HG03354 (cell line): ENCODE results near the gene DMBT1.

Source experiments
- ATAC-seq: cut with Tn5 transposase; IDR thresholded peaks from one replicate; pipeline ENCODE4 v1.9.1; 2021; ENCODE audit warnings: mild to moderate bottlenecking; ENCODE audit not compliant: unreplicated experiment, poor library complexity, severe bottlenecking

The DMBT1 gene

DNA sequence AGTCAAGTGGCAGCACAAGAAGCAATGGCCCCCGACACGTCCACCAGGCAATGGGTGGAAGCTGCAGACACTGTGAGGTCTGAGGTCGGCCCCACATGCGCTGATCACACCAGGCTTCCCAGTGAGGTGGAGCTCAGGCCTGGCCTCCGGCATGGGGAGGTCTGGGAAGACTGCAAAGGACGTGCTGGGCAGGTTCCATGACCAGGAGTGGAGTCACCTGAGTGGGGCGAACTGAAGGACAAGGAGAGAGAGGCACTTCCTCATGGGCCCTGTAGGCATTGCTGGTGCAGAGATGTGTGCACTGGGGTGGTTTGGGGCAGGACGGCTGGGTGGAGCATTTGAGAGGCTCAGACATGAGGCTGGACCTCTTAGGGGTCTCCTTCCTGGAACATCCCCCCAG lies 103.9 kb downstream of the DMBT1 start:
- no peak for ATAC-seq

DNA sequence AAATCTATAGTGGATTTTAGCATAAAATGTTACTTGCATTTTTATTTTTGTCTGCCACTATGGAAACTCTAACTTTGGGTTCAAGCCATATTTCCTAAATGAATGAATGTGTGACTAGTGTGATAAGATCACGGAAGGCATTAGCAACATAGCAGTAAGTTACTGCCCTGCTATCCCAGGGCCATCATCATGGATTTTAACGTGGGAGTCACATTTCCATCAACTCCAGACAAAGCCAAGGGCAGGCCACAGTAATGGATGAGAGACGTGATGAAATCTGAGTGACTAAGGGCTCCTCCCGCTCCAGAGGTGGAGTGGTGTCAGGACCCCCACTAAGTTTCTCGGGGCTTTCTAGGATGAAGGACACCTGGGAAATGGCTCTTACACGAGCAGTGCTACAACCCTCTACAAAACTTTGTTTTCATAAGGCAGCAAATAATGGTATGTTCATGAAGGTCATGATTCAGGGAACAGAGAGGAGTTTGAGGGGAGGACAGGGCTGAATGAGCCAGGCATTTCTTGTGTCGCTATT lies 104.8 kb downstream of the DMBT1 start:
- no peak for ATAC-seq

DNA sequence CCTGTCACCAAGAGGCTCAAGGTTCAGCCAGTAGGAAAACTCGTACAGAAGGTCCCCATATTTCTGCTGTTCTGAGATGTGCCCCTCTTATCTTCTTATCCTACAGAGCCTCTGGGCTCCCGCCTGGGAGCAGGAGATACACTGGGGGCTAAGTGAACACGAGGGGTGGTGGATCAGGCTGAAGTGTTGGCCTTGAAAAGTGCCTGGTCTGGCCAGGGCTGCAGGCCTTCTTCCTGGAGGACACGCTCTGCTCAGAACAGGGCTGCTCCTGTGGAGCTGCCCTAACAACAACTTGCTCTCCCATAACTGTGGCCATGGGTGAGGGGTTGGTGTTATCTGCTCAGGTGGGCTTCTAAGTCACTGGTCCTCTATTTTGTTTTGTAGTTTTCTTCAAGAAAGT lies 105.4 kb downstream of the DMBT1 start:
- ATAC-seq, result no peak

DNA sequence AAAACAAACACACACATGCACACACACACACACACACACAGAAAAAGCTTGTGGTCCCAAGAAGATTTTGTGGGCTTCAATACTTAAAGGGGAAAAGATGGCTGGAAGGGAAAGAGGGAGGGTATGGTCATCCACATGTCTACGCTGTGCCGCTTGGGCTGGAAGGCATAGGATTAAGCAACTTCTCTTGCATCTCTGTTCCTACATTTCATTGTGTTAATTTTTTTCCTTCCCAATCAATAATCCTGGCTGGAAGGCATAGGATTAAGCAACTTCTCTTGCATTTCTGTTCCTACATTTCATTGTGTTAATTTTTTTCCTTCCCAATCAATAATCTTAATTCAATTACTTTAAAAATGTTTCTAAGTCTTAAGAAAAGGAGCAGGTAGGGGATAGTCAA lies 108.5 kb downstream of the DMBT1 start:
- no peak for ATAC-seq

DNA sequence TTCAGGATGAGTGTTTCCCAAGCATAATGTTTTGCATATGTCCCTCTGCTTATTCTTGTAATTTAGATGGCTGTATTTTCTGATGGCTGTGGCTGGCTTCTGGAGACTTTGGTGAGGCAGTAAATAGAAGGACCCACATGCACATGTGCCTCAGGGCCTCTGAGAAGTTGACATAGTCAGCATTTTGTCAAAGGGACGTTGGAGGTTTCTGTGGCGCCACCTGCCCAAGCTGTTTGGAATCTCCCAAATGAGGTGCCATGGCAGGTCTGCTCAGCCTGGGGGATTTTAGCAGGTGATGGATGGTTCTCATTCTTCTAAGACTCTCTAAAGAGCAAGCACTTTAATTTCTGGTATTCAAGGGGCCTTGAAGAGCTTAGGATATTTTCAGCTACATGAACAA lies 109.3 kb downstream of the DMBT1 start:
- ATAC-seq, result no peak

DNA sequence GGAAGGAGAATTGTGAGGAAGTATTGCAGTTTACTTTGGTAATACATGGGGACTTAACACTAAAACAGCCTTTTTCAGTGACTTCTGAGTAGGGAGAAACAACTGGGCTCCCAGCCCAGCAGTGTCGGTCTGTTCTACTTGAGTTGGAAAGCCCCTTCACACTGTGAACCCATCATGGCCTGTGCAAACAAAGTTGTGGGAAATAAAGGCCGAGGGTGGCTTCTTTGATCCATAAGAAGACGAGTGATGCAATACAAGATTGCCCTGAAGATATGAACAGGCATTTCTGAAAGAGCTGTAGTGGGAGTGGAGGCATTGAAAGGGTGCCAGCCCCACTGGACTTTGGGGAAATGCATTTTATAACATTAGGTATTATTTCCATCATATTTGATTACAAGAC lies 110.8 kb downstream of the DMBT1 start:
- no peak for ATAC-seq

DNA sequence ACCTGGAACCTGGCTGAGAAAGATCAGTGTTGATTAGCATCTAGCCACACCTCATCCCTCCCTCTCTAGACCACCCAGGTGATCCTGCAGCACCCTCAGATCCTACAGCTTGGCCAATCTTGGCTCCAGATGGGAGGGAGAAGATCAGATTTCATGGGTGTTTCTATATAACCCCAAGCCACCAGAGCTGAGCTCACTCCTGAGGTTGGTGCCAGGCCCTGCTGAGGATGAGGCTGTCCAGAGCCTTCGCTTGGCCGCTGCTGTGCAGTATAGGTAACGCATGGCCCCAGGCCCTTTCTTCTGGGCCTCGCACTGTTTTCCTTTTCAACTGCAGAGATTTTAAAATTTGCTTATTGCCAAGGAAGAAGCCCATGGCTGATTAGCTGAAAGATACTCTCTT lies 112.1 kb downstream of the DMBT1 start:
- ATAC-seq, result no peak

DNA sequence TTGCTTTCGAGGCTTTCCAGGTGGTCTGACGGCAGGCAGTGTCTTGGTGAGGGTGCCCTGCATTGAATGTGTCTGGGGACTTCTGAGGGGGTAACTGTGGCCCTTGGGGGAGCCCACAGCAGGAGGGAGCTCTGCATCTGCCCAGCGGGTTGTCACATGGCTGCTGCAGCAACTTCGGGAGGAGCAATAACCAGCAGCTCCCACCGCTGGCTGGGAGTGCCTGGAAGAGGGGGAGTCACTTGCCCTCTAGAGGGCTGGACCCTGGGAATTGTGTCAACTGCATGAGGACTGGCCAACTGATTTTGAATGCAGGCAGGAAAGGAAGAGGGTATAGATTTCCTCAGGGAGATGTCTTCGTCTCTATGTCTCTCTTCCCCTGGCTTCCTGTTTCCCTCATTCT lies 112.7 kb downstream of the DMBT1 start:
- ATAC-seq, result no peak

DNA sequence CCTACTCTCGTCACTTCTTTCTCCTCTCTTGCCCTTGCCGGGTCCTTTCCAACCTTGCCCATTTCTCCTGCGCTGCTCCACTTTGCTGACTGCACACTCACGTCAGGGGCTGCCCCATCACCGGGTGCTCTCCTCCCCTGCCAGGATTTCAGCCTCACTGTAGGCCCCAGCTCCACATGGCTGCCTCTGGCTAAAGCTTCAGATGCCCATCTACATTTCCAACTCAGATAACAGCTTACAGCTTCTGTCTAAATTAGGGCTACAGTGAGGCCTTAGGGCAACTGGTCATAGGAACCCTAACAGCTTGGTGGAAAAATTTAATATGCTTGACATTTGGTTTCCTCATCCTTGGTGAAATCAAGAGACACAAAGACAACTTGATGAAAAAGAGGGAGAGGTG lies 113.2 kb downstream of the DMBT1 start:
- ATAC-seq, result no peak

DNA sequence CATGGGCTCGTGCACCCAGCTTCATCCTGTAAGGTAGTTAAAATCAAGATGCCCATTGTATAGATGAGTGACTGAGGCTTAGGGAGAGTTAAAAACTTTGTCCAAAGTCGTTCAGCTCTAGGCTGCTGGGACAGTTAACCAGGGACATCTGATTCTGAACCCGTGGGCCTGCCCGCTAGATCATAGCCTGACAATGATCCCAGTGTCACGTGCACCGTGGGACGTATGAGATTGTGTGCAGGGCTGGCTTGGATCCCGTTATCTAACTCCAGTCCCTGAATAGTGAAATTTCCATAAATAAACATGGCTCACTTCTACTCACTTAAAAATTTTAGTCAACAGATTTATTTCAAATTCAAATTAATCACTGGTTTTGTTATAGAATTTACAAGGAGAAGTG lies 114.2 kb downstream of the DMBT1 start:
- no peak for ATAC-seq

DNA sequence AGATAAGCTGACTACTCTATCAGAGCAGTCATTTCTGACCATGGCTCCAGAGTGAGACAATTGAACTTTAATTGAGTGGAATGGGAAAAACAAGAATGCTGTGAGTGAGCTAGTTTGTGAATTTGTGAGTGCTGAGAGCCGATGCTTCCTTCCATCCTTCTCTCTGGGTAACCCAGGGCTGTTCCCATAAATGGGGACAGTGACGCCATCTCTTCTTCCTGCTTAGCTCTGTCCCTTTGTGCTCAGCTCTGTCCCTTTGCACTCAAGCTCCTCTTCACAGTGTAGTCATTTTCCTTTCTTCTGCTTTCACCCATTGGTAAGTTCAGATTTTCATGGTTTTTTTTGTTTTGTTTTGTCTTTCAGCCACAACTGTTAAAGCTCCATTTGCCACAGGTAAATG lies 114.7 kb downstream of the DMBT1 start:
- no peak for ATAC-seq

DNA sequence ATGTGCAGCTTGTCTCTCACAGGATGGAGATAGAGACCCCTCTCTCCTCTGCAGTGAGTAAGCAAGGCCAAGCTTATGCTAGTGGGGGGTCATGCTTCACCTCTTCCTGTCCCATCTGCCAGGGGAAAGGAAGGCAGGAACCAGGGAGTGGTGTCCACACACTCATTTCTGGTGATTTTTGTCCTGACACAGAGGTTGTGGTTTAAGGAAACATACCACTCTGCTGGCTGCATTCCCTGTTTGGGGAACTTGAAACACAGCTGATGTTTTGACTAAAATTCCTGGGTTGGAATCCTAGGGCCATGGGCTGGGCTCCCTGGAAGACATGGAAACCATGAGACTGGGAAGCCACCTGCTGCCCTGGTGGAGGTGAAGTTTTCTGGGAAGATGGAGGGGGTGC lies 117.7 kb downstream of the DMBT1 start:
- no peak for ATAC-seq

DNA sequence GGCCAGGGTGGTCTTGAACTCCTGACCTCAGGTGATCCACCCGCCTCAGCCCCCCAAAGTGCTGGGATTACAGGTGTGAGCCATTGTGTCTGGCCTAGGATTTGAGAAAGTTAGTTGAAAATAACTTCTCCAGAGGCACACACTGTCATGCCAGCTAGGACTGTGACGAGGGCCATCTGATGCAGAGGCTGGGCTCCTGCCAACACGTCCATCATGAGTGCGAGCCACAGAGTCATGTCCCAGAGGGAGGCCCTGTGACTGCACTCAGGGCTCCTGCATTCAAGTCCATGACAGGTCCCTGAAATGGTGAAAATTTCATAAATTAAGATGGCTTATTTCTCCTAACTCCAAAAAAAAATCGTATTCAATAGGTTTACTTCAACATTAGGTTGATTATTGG lies 122.0 kb downstream of the DMBT1 start:
- ATAC-seq, result no peak

DNA sequence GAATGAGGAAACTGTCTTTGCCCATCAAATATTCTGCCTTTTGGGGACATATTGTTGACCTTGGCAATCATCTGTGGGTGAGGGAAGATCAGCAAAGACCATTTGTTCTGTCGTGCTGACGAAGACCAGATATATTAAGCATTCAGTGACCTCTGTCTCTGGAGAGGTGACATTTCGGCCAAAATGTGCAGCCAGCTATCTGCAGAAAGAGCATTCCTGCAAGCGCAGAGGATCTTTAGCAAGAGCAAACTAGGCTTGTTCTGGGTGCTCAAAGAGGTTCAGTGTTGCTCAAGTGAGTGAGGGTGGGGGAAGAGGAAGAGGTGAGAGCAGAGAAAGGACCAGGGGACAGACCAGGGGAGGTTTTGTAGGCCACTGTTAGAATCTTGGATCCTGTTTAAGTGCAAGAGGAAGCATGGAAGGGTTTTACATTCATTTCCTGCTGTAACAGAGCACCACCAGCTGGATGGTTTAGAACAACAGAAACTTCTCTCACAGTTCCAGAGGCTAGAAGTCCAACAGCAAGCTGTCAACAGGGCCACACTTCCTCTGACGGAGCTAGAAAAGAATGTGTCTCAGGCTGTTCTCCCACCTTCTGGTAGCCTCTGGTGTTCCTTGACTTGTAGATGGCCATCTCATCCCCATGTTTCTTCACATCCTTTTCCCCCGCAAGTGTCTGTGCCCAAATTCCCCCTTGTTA lies 127.9 kb downstream of the DMBT1 start:
- ATAC-seq, result no peak

DNA sequence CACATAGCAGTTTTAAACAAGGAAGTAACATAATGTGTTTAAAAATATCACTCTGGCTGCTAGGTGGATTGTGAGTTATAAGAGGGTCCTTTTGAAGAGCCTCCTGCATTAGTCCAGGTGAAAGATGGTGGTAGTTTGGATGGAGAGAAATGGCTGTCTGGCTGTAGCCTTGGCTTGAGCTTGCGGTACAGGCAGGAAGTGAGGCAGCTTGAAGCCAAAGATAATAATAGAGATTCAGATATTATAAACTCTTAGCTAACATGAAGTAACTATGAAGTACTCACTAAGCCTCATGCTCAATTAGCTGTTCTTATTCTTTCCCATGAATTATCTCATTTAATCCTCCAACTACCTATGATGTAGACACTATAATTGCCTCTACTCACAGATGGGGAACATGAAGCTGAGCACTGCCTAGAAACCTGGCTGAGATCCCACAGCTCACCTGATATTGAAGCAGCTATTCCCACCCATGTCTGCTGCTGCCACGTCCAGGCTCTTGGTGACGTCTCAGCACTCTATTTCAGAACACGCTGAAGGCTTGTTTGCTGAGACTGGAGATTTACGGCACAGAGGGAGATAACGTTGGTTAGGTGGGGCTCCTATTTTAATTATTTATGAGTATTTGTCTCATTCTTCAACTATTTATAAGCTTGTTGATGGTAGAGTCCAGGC lies 128.7 kb downstream of the DMBT1 start:
- ATAC-seq, result no peak

DNA sequence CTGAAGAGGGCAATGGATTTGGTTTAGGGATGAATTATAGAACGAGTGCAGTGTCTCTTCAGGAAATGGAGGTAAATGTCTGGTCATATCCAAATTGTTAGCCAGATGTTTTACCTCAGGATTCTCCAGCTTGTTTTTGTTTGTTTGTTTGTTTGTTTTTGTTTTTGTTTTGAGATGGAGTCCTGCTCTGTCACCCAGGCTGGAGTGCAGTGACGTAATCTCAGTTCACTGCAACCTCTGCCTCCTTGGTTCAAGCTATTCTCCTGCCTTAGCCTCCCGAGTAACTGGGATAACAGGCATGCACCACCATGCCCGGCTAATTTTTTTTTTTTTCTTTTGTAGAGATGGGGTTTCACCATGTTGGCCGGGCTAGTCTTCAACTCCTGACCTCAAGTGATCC lies 132.2 kb downstream of the DMBT1 start:
- ATAC-seq, result no peak
